Stimulated activated CD4-positive, alpha-beta T cell treated with anti-CD3 and anti-CD28 coated beads, Interleukin-12 subunit alpha, Interleukin-12 subunit beta, amount 100 ng/mL, for 4 hours (primary cell): Measurements from ENCODE around the gene AP2B1.

Experiments used
- DNase-seq: peaks from one replicate; pipeline ENCODE4 v3.0.0-alpha.2; 2020

AP2B1 gene

GRCh38 chr17:35731917-35732805, 145.0 kb downstream of the AP2B1 start:
- DNase-seq = no peak

- no peak for DNase-seq
These were observed 145.6 kb downstream of the AP2B1 start for GRCh38 chr17:35732806-35733136.

- DNase-seq = no peak
These were observed 146.2 kb downstream of the AP2B1 start for GRCh38 chr17:35733366-35733765.

GRCh38 chr17:35734396-35734795, 147.3 kb downstream of the AP2B1 start:
- DNase-seq = no peak

GRCh38 chr17:35735036-35735805, 148.1 kb downstream of the AP2B1 start:
- no peak for DNase-seq

- no peak for DNase-seq
These were observed 149.1 kb downstream of the AP2B1 start for GRCh38 chr17:35736236-35736635.

- DNase-seq = no peak
These were observed 151.5 kb downstream of the AP2B1 start for GRCh38 chr17:35738519-35739133.

GRCh38 chr17:35740216-35740615, 153.1 kb downstream of the AP2B1 start:
- DNase-seq = no peak

GRCh38 chr17:35740997-35741931, 154.1 kb downstream of the AP2B1 start:
- DNase-seq = no peak

GRCh38 chr17:35742496-35742895, 155.4 kb downstream of the AP2B1 start:
- DNase-seq = no peak

GRCh38 chr17:35742896-35743477, 155.9 kb downstream of the AP2B1 start:
- no peak for DNase-seq

- DNase-seq = no peak
These were observed 156.7 kb downstream of the AP2B1 start for GRCh38 chr17:35743626-35744328.

GRCh38 chr17:35744830-35745229, 157.7 kb downstream of the AP2B1 start:
- DNase-seq = no peak

- no peak for DNase-seq
These were observed 158.1 kb downstream of the AP2B1 start for GRCh38 chr17:35745246-35745645.

GRCh38 chr17:35745749-35746320, 158.7 kb downstream of the AP2B1 start:
- DNase-seq = no peak

GRCh38 chr17:35747540-35748017, 160.5 kb downstream of the AP2B1 start:
- DNase-seq = peak; percentile 79

GRCh38 chr17:35748341-35748841, 161.3 kb downstream of the AP2B1 start:
- DNase-seq = no peak

- DNase-seq = no peak
These were observed 161.9 kb downstream of the AP2B1 start for GRCh38 chr17:35748979-35749378.

GRCh38 chr17:35749560-35750412, 162.7 kb downstream of the AP2B1 start:
- no peak for DNase-seq
